HTR-8/SVneo (cell line): ENCODE measurements around the gene DAP.

ENCODE experiments used
- DNase-seq: peaks from one replicate; pipeline ENCODE4 v3.0.0; 2011; ENCODE audit warnings: low spot score, mixed read lengths; ENCODE audit not compliant: insufficient read length
- FAIRE-seq: peaks from 2 replicates; lab custom pipeline; 2011; peaks lifted over from hg19 to GRCh38; lab: Jason Lieb, UNC

The DAP gene

GRCh38 chr5:10715605-10716290 is 45.3 kb downstream of the DAP start:
- no peak for DNase-seq
- no peak for FAIRE-seq

DNA sequence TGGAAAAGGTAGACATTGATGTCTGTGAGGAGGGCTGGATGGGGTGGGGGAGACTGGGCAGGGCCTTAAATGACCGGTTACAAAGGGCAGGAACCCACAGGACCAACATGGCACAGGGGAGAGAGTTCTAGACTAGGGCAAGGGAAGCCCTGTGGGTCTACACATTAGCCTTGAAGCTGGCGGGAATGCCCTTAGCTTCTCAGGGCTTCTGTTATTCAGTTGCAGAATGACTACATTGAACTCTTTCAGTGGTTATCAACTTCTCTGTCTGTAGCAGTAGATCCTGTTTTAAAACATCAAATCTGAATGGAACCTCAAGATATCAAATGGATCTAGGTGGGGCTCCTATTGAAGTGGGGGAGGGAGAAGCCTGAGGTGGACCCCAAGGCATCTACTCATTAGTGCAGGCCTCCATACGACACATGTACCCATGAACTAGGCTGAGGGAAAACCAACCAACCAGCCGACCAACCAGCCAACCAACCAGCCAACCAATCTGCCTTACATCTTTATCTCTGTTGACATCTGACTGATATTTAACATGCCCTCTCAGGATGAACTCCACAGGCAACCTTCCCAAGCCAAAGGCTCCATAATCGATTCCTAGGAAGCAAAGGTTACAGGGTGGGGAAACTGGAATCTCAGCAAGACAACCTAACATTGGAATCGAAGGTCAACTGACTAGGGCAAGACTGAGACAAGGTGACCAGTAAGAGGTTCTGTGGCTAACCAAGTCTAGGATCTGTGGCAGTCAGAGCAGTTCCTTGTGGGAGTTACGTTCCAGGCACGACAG is 48.3 kb downstream of the DAP start:
- FAIRE-seq (peak; percentile 49), DNase-seq (no peak)

GRCh38 chr5:10711562-10711961 is 49.5 kb downstream of the DAP start:
- FAIRE-seq (no peak), DNase-seq (no peak)

GRCh38 chr5:10710513-10711128 is 50.4 kb downstream of the DAP start:
- FAIRE-seq, result no peak
- no peak for DNase-seq

DNA sequence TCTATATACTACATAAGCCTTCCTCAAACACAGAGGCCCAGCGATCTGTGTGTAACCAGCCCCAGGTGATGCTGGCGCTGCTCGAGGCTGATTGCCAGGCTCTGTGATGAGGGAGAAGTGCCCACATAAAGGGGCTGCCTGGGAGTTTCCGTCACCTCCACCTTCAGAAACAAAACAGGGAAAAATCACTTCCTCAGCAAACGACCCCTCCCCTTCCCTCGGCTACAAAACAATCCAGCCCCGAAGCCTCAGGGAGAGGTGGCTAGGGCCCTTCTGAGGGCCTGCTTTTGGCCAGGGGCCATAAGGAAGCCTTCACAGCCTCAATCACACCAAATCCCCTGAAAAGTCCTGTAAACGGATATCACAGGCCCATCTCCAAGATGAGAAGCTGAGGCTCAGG is 51.1 kb downstream of the DAP start:
- DNase-seq (no peak), FAIRE-seq (no peak)

GRCh38 chr5:10709409-10709808 is 51.6 kb downstream of the DAP start:
- FAIRE-seq (no peak), DNase-seq (no peak)

GRCh38 chr5:10708189-10708944 is 52.7 kb downstream of the DAP start:
- DNase-seq, result no peak
- FAIRE-seq, result peak; percentile 26

DNA sequence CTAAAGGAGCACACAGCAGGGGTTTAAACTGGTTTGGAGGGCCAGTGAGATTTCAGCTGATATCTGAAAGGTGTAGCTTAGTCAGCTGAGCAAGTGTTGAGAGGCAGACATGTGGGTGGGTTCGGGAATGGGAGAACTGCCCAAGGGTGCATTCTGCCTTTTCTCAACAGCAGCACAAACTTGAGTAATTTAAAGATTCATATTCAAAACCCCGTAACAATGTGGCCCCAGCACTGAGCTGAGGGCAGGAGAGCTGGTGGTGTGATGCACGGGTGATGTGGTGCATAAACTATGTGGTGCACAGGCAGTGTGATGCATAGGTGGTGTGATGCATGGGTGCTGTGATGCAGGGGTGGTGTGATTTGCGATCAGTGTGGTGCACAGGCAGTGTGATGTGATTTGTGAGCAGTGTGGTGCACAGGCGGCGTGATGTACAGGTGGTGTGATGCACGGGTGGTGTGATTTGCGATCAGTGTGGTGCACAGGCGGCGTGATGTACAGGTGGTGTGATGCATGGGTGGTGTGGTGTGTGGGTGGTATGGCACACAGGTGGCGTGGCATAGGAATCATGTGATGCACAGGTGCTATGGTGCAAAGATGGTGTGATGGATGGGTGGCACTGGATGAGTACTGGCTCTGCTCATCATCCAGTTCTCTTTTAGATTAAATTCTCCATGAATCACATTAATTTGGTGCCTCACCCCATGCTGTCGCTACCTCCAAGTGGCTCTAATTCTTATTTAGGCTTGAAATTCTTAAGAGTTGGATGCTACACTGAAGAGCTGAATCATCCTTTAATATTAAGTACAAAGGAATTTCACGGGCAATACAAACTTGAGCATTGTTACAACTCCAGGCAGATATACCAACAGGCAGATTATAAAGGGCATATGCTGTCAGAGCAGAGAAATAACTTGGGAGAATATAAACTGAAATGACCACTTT is 53.6 kb downstream of the DAP start:
- DNase-seq (no peak), FAIRE-seq (peak; percentile 65)

DNA sequence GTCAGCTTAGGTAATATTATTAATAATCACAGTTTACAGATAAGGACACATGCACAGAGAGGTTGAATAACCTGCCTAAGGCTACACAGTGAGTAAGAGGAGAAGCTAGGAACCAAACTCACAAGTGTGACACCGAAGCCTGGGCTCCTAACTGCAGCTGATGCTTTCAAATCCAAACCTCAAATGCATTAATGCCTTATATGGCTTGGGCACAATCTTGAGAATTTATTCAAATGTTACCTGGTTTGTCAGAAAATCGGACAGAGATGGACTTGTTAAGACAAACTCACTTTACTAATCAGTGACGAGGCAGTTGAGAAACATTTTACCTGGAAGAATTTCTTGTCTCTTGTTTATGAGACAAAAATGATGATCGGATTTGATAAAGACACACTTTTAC is 54.7 kb downstream of the DAP start:
- FAIRE-seq, result no peak
- DNase-seq, result no peak

DNA sequence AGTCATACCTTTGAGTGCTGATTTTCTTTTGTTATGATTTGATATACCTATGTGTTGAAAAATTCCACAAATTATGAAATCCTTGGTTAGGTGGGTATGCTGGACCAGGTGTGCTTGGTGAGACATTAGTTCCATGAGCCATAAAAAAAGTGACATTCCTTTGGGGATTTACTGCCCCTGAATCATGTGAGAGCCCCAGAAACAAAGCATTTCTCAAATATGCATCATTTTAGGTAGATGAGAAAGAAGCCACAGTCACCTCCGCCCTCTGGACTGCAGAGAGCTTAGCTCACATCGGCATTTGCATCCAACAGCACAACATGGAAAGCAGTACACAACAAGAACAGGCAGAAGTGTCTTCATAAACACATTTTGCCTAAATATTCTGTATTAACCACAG is 55.3 kb downstream of the DAP start:
- FAIRE-seq (no peak), DNase-seq (no peak)

- no peak for FAIRE-seq
- peak; percentile 87 for DNase-seq
These were observed 55.9 kb downstream of the DAP start for GRCh38 chr5:10704949-10705621.

DNA sequence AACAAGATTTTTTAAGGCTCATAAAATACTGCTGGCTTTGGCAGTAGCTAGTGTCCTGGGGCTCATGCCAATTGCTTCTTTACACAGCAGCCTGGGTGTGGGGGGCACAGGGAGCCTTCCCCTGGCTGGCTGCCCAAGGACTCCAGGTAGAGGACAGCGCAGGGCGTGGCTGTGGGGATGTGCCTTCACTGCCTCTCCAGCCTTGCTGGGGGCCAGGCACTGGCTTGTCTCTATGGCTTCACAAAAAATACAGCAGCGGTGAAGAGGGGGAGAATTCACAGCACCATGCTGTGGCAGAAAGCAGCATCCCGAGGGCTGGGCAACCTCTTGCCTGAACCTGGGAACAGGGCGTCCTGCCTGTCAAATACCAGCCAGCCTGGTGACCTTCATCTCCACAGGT is 57.4 kb downstream of the DAP start:
- no peak for FAIRE-seq
- no peak for DNase-seq

DNA sequence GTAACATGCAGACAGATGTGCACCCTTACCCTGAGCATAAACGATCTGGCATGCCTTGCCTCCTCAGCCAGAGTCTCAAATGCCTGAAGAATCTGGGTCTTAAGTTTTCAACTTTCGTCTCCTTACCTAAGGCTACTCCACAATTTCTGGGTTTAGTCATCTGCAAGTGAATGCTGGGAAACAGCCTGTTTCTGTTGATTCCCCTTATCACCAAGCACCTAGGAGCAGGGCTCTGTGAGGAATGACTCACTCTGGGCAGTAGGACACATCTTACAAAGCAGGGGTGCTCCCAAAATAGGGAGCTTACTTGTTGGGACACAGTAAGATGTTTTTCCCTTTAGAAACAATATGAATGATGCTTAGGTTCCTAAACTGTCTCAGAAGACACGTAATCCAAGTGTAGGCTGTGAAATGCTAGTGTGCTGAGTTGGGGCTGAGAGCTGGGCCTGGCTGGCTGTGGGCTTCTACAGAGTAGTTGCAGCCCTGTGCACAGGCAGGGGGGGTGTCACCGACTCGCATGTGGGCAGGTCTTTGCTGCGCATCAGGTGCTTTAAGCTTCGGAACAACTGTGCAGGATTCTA is 58.0 kb downstream of the DAP start:
- no peak for FAIRE-seq
- DNase-seq, result no peak

- no peak for DNase-seq
- FAIRE-seq, result peak; percentile 84
These were observed 58.9 kb downstream of the DAP start for GRCh38 chr5:10702040-10702629.

DNA sequence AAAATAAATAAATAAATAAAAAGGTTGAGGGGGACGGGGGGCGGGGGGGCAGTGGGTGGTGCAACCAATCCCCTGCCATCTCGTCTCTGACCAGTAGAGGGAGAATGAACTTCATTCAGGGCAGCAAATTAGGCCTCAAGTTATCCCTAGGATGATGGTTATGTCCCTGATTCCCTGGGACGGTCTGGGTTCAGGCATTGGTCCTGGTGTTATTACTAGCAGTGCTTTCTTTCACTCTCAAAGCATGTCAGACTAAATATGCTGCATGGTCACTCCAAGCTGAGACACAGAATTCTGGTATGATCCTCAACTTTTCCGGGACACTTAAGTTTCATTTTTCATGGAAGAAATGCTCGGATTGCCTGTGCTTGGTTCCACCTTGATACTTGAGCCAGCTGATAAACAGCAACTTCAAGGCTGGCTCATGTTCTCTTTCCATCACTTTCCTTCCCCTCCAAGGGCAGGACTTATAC is 59.4 kb downstream of the DAP start:
- FAIRE-seq (no peak), DNase-seq (no peak)

- FAIRE-seq (no peak), DNase-seq (no peak)
These were observed 60.5 kb downstream of the DAP start for GRCh38 chr5:10700516-10700915.

DNA sequence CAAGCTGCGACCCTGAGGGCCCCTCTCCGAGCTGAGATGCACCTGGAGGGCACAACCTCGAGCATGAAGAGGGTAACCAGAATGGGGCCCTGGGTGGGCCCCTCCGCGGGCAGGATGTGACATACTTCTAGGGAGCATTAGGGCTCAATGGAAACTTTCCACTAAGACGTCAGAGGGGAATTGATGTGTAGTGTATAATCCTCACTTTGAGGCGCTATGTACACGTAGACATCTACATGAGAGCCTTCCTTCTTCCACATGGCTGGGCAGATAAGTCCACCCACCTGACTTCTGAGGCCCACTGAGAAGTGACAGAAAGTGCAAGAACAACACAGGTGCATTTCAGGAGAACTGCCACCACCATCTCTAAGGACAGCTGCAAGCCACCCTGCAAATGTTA is 61.0 kb downstream of the DAP start:
- FAIRE-seq, result no peak
- no peak for DNase-seq

- DNase-seq (no peak), FAIRE-seq (no peak)
These were observed 61.7 kb downstream of the DAP start for GRCh38 chr5:10699281-10699874.
